GM23248 (cell line): ENCODE data around the gene WBP4. TPM values are rescaled to one million over a fixed set of nuclear protein-coding genes. Genes with fewer than 3 reads are reported as not detected.

Source experiments
- DNase-seq: peaks from one replicate; pipeline ENCODE4 v3.0.0-alpha.2; 2015
- H2AFZ ChIP-seq: fragments of 200-600 bp; sonication (generic); 2 replicates; pipeline ENCODE4 v1.6.1; 2016; ENCODE audit warnings: antibody characterized with exemption
- H3F3A ChIP-seq: fragments of 200-600 bp; sonication (generic); 2 replicates; pipeline ENCODE4 v1.6.1; 2016; ENCODE audit warnings: mild to moderate bottlenecking, antibody characterized with exemption, mixed run types; ENCODE audit not compliant: insufficient read depth
- H3K27ac ChIP-seq: fragments of 200-600 bp; sonication (generic); 2 replicates; pipeline ENCODE4 v1.5.1; 2016; ENCODE audit warnings: mild to moderate bottlenecking
- H3K27me3 ChIP-seq: fragments of 200-600 bp; sonication (generic); replicated peaks from 2 replicates; pipeline ENCODE4 v1.6.1; 2016; ENCODE audit warnings: mild to moderate bottlenecking; ENCODE audit not compliant: insufficient read depth
- H3K36me3 ChIP-seq: fragments of 200-600 bp; sonication (generic); 2 replicates; pipeline ENCODE4 v1.6.1; 2016; ENCODE audit warnings: low read depth, mild to moderate bottlenecking
- H3K4me1 ChIP-seq: fragments of 200-600 bp; sonication (generic); 2 replicates; pipeline ENCODE4 v1.6.1; 2016; ENCODE audit warnings: mild to moderate bottlenecking; ENCODE audit not compliant: insufficient read depth
- H3K4me2 ChIP-seq: fragments of 200-600 bp; sonication (generic); one replicate; pipeline ENCODE4 v1.6.1; 2016; ENCODE audit warnings: mild to moderate bottlenecking; ENCODE audit not compliant: unreplicated experiment
- H3K4me3 ChIP-seq: fragments of 200-600 bp; sonication (generic); 2 replicates; pipeline ENCODE4 v1.5.1; 2016; ENCODE audit warnings: mild to moderate bottlenecking
- H3K79me2 ChIP-seq: fragments of 200-600 bp; sonication (generic); 2 replicates; pipeline ENCODE4 v1.6.1; 2016; ENCODE audit warnings: mild to moderate bottlenecking; ENCODE audit not compliant: insufficient read depth
- H3K9ac ChIP-seq: fragments of 200-600 bp; sonication (generic); 2 replicates; pipeline ENCODE4 v1.6.1; 2016; ENCODE audit warnings: mild to moderate bottlenecking
- H3K9me2 ChIP-seq: fragments of 200-600 bp; sonication (generic); 2 replicates; pipeline ENCODE4 v1.6.1; 2016; ENCODE audit warnings: mixed run types, mild to moderate bottlenecking, moderate library complexity; ENCODE audit not compliant: insufficient read depth
- H3K9me3 ChIP-seq: fragments of 200-600 bp; sonication (generic); one replicate; pipeline ENCODE4 v1.6.1; 2017; ENCODE audit warnings: low read depth
- H4K20me1 ChIP-seq: fragments of 200-600 bp; sonication (generic); 2 replicates; pipeline ENCODE4 v1.6.0; 2016; ENCODE audit not compliant: insufficient read depth
- EZH2 ChIP-seq: fragments of 200-600 bp; sonication (generic); IDR thresholded peaks from 2 replicates; pipeline ENCODE4 v1.6.1; 2018; ENCODE audit warnings: antibody characterized with exemption, mild to moderate bottlenecking; ENCODE audit not compliant: insufficient read depth, poor library complexity, severe bottlenecking
- EZH2phosphoT487 ChIP-seq: fragments of 200-600 bp; sonication (generic); IDR thresholded peaks from 2 replicates; pipeline ENCODE4 v1.6.1; 2018; ENCODE audit warnings: antibody characterized with exemption, moderate library complexity, mild to moderate bottlenecking, low read depth; ENCODE audit not compliant: insufficient read depth
- WGBS, 2 experiments: methylation state at CpG; one replicate each; pipeline ENCODE4 v1.1.6; 2015 to 2017; ENCODE audit warnings: low lambda C conversion rate in 2 of 2, low coverage in 1 of 2; ENCODE audit errors: missing lambda C conversion rate in 2 of 2; 5-methylcytosine and 5-hydroxymethylcytosine counted together
- in situ Hi-C: fragments of 300-500 bp; cut with MboI; formaldehyde crosslinking; loops from 2 replicates; pipeline ENCODE4 v1.15.0; 2020
- microRNA counts: library from miRNA; unstranded; fragments of <30 nt; microRNA quantifications from one replicate; lab custom pipeline; 2016
- microRNA-seq: library from miRNA; unstranded; fragments of <30 nt; microRNA quantifications from one replicate; pipeline ENCODE4, GENCODE V29; 2016; ENCODE audit warnings: borderline number of aligned reads
- polyA plus RNA-seq: library from polyadenylated mRNA; unstranded; fragments of >200 nt; fragmentation: Nextera tagmentation; extraction: Ambion mirVana; gene quantifications from 2 replicates; pipeline ENCODE4 v1.2.1, GENCODE V29; 2016
- small RNA-seq: library from RNA; depleted of rRNA; stranded (forward); fragments of <200 nt; gene quantifications from one replicate; pipeline ENCODE3, GENCODE V24; 2014; ENCODE audit warnings: low read depth, low replicate concordance
- total RNA-seq: library from RNA; depleted of rRNA; stranded (reverse); fragments of >200 nt; shearing (Covaris generic); gene quantifications from 2 replicates; pipeline ENCODE4 v1.2.3, GENCODE V29; 2014; rRNA removed

The WBP4 gene
- total and polyA plus RNA-seq, 2 experiments from 2014 or later: 11.8 to 14.0 TPM

DNA sequence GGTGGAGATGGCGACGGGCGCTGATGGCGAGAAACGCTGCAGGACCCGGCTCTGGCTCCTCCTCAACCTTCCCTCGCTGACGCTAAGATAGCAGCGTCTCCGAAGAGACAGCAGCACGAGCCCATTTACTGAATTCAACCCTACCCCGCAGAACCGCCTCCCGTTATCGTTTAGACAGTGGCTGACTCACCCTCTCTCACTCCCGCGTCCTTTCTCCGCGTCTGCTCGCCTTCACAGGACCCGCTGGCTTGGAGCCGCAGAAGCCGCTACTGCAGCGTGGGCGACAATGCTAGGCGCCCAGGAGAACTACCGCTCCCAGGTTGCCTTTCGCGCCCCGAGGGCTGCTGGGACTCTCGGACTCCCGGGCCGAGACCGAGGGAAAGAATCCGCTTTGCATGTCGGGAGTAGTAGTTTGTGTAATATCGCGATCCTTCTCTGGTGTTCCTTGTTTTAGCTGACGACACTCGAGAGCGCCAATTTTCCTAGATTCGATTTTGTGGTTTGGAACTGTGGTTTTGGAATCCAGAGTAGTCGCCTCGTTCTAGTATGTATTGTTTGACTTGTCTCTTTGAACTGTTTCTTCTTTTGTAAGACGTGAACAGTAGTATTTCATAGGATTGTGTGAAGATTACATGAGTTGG lies 71.3 kb downstream of the WBP4 start, which contains the start of gene KBTBD6:
Gene KBTBD6 (minus strand): TSS at position 291 of the 641 bp plus-strand sequence. CDS start 291 bp downstream, outside the sequence.
- Histone ChIP-seq H3K9me3 (no peaks in the 10 kb centered on the region), H3K79me2 (peaks cover 50% of the 10 kb centered on the region), H3K9me2 (no peaks in the 10 kb centered on the region), H3K27me3 (no peaks in the 10 kb centered on the region), H4K20me1 (no peaks in the 10 kb centered on the region; the same call in 1 of the 2 replicates), H3K27ac (peak within 1 kb of the TSS; percentile 80), H3K36me3 (no peaks in the 10 kb centered on the region), H3F3A (peaks cover 2% of the 10 kb centered on the region; the same call in 1 of the 2 replicates), H3K4me1 (peaks cover 39% of the 10 kb centered on the region), H3K4me3 (peak within 1 kb of the TSS; percentile 97), H2AFZ (peak within 1 kb of the TSS; percentile 94), H3K9ac (peak within 1 kb of the TSS; percentile 96), H3K4me2 (peak within 1 kb of the TSS; percentile 97)
- in situ Hi-C loops: no loop called here
- 1% methylated on average over 42 to 44 of the region's 45 CpGs for WGBS, 2 experiments
- DNase-seq: peak; percentile 100
- TF ChIP-seq EZH2phosphoT487 (no peak), EZH2 (no peak)

MicroRNA genes within 50 kb of the gene (microRNA counts, 767-probe panel; counts per million panel counts)
- 447 counts per million, percentile 86 among the panel's probes with 10 or more counts for microRNA hsa-miR-3168 (lab: Ali Mortazavi, UCI)

Small RNA genes lying within 50 kb of the gene (microRNA-seq; reads per million reads assigned to microRNA genes)
- not detected for gene MIR3168

Small RNA genes lying within 50 kb of the gene (small RNA-seq; reads per million reads assigned to genes)
- not detected for gene MIR3168
- not detected for gene RN7SL597P

Other genes starting within 250 kb of the WBP4 start
- gene ELF1, start 42.2 kb upstream of the WBP4 start, total RNA-seq: 36.1 and 43.8 TPM in 2 replicates
- 39.9 and 42.7 TPM in 2 replicates for gene ELF1, start 42.2 kb upstream of the WBP4 start, polyA plus RNA-seq
- 6.7 and 10.6 TPM in 2 replicates for gene KBTBD6, start 71.3 kb downstream of the WBP4 start, total RNA-seq
- 5.1 and 5.7 TPM in 2 replicates for gene KBTBD6, start 71.3 kb downstream of the WBP4 start, polyA plus RNA-seq
- 4.4 and 4.6 TPM in 2 replicates for gene KBTBD7, start 133.1 kb downstream of the WBP4 start, total RNA-seq
- 3.5 and 3.9 TPM in 2 replicates for gene KBTBD7, start 133.1 kb downstream of the WBP4 start, polyA plus RNA-seq
- gene MTRF1, start 202.1 kb downstream of the WBP4 start, total RNA-seq: 10.5 and 17.1 TPM in 2 replicates
- gene MTRF1, start 202.1 kb downstream of the WBP4 start, polyA plus RNA-seq: 10.3 and 11.2 TPM in 2 replicates
- 7.6 and 9.5 TPM in 2 replicates for gene NAA16, start 249.8 kb downstream of the WBP4 start, total RNA-seq
- 9.2 and 9.5 TPM in 2 replicates for gene NAA16, start 249.8 kb downstream of the WBP4 start, polyA plus RNA-seq